ENCODE results near the gene GBF1.
A peak's percentile ranks its signal among the peaks of the same experiment; 100 is the strongest.

Gene GBF1

GRCh38 chr10:102384053-102384452 is 138.7 kb downstream of the GBF1 start:
- DNase-seq: peak in 2 of 10 donors; percentile 7 to 15
- intact Hi-C loops (cut with DNase I): no loop called here

GRCh38 chr10:102384606-102385429 is 139.5 kb downstream of the GBF1 start:
- peak in 2 of 10 donors; percentile 47 to 54 for DNase-seq
- intact Hi-C loops (cut with DNase I): no loop called here

GRCh38 chr10:102389894-102390293 is 144.6 kb downstream of the GBF1 start:
- intact Hi-C loops (cut with DNase I): loop anchor here (5.0 kb wide), 1 partner anchor 192 kb away; no protein-coding TSS in a partner anchor

DNA sequence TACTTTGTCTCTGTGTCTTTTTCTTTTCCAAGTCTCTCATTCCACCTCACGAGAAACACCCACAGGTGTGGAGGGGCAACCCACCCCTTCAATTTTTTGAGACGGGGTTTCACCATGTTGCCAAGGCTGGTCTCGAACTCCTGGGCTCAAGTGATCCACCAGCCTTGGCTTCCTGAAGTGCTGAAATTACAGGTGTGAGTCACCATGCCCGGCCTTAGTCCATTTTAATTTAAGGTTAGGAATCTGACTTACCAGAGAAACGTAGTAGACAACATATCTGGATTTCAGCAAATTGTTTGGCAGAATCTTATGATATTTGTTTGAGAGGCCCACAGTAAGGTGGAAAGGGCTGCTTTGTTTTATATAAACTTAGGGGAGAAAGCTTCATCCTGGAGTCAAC is 147.0 kb downstream of the GBF1 start:
- intact Hi-C loops (cut with DNase I): loop anchor here (5.0 kb wide), 1 partner anchor 190 kb away; no protein-coding TSS in a partner anchor
- peak in 3 of 10 donors; percentile 5 to 19 (median 16) for DNase-seq

More at GRCh38 chr10:102389894-102390293, 144.6 kb downstream of the GBF1 start:
- no peak for DNase-seq

DNA sequence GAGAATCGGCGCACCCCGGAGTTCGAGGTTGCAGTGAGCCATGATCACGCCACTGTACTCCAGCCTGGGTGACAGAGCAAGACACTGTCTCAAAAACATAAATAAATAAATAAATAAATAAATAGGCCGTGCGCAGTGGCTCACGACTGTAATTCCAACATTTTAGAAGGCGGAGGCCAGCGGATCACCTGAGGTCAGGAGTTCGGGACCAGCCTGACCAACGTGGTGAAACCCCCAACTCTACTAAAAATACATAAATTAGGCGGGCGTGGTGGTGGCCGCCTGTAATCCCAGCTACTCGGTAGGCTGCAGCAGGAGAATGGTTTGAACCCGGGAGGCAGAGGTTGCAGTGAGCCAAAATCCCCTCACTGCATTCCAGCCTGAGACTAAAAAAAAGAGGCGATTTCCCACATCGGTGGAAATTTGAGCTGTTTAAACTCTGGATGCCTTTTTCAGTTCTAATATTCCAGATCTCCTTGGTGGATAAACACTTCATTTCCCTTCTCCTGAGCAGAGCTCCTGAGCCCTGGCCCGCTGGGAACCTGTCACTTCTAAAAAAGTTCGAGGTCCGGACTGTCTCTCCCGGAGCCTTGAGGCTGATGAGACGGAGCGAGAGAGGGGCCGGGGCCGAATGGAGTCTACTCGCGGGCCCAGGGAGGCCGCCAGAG is 148.2 kb downstream of the GBF1 start:
- peak in 5 of 10 donors; percentile 11 to 96 (median 81) for DNase-seq
- intact Hi-C loops (cut with DNase I): loop anchor here (1.0 to 5.0 kb wide), 3 partner anchors 29 to 189 kb away; no protein-coding TSS in a partner anchor

- peak; percentile 69 to 97 (median 84) for DNase-seq
- intact Hi-C loops (cut with DNase I): loop anchor here (1.0 to 5.0 kb wide), 3 partner anchors 28 to 188 kb away; no protein-coding TSS in a partner anchor
Measured at GRCh38 chr10:102394079-102394800, 148.9 kb downstream of the GBF1 start.

DNA sequence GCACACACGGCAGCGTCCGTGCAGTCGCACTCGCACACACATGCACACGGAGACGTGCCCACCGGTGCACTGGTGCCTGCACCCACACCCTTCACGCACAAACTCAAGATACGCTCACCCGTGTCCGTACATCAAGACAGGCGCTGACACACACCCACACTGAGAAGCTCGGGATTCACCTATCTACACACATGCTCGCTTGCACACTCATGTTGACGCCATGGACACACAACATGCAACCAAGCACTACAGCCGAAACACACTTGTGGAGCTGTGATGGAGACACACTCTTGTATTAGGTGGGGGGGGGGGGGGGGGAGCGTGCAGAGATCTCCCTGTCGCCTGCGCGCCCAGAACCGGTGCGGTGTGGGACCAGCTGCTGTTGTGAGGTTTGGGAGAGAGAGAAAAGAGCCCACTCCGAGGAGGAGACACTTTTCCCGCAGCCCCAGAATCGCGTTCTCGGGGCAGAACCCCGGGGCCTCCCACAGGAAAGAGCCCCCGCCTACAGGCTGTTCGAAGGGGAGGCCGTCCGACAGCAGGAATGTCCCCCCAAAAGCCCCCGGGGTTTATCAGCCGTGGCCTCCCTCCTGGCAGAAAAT is 149.6 kb downstream of the GBF1 start:
- DNase-seq: peak in 3 of 10 donors; percentile 55 to 72 (median 70)
- intact Hi-C loops (cut with DNase I): loop anchor here (1.0 to 5.0 kb wide), 5 partner anchors 27 to 228 kb away; partner anchors contain the start of gene ELOVL3

- intact Hi-C loops (cut with DNase I): loop anchor here (2.0 to 5.0 kb wide), 3 partner anchors 83 to 228 kb away; partner anchors contain the start of gene ELOVL3
- DNase-seq: peak; percentile 65 to 97 (median 78)
Measured at GRCh38 chr10:102395400-102396316, 150.3 kb downstream of the GBF1 start, which contains the start of gene NFKB2. Gene NFKB2 (plus strand): TSS chr10:102395705. CDS start chr10:102395960, 255 bp downstream.

DNA sequence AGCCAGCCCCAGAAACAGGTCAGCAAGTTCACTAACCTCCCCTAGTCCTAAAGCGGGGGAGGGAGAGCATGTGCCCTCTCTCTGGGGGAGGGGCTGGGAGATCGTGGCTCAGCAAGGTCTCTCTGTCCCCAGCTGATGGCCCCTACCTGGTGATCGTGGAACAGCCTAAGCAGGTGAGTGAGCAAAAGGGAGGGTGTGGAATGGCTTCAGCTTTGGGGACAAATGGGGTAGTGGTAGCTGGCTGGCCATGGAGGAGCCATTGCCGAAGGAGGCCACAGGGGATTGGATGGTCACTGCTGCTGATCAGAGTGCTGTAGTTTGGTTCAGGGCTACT is 151.0 kb downstream of the GBF1 start:
- DNase-seq: peak in 3 of 10 donors; percentile 19 to 52 (median 51)
- intact Hi-C loops (cut with DNase I): loop anchor here (5.0 kb wide), 2 partner anchors 169 to 229 kb away; partner anchors contain the start of gene ELOVL3

DNA sequence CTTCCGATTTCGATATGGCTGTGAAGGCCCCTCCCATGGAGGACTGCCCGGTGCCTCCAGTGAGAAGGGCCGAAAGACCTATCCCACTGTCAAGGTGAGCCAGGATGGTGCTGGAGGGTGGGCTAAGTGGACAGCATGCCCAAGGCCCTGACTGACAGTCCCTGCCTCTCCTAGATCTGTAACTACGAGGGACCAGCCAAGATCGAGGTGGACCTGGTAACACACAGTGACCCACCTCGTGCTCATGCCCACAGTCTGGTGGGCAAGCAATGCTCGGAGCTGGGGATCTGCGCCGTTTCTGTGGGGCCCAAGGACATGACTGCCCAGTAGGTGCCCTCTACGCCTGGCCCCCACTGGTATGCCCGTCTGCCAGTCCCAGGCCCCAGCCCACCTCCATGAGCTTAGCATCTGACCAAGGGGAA is 151.4 kb downstream of the GBF1 start:
- intact Hi-C loops (cut with DNase I): loop anchor here (5.0 kb wide), 2 partner anchors 169 to 229 kb away; partner anchors contain the start of gene ELOVL3
- peak in 3 of 10 donors; percentile 42 to 83 (median 79) for DNase-seq

GRCh38 chr10:102397222-102398171 is 152.2 kb downstream of the GBF1 start:
- intact Hi-C loops (cut with DNase I): loop anchor here (5.0 kb wide), 2 partner anchors 170 to 230 kb away; partner anchors contain the start of gene ELOVL3
- DNase-seq: peak in 3 of 10 donors; percentile 30 to 58 (median 46)

- peak in 2 of 10 donors; percentile 70 to 73 for DNase-seq
- intact Hi-C loops (cut with DNase I): loop anchor here (5.0 kb wide), 2 partner anchors 171 to 231 kb away; partner anchors contain the start of gene ELOVL3
Measured at GRCh38 chr10:102398172-102399020, 153.1 kb downstream of the GBF1 start.

- peak; percentile 81 to 99 (median 90) for DNase-seq
- intact Hi-C loops (cut with DNase I): loop anchor here (5.0 kb wide), 2 partner anchors 172 to 232 kb away; partner anchors contain the start of gene ELOVL3
Measured at GRCh38 chr10:102399217-102400021, 154.1 kb downstream of the GBF1 start.

DNA sequence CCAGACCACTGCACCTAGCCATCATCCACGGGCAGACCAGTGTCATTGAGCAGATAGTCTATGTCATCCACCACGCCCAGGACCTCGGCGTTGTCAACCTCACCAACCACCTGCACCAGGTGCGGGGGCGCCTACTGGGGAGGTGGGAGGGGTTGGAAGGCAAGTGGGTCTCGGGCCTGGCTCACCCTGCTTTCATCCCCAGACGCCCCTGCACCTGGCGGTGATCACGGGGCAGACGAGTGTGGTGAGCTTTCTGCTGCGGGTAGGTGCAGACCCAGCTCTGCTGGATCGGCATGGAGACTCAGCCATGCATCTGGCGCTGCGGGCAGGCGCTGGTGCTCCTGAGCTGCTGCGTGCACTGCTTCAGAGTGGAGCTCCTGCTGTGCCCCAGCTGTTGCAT is 154.7 kb downstream of the GBF1 start:
- DNase-seq: peak in 1 of 10 donors; percentile 84
- intact Hi-C loops (cut with DNase I): no loop called here

DNA sequence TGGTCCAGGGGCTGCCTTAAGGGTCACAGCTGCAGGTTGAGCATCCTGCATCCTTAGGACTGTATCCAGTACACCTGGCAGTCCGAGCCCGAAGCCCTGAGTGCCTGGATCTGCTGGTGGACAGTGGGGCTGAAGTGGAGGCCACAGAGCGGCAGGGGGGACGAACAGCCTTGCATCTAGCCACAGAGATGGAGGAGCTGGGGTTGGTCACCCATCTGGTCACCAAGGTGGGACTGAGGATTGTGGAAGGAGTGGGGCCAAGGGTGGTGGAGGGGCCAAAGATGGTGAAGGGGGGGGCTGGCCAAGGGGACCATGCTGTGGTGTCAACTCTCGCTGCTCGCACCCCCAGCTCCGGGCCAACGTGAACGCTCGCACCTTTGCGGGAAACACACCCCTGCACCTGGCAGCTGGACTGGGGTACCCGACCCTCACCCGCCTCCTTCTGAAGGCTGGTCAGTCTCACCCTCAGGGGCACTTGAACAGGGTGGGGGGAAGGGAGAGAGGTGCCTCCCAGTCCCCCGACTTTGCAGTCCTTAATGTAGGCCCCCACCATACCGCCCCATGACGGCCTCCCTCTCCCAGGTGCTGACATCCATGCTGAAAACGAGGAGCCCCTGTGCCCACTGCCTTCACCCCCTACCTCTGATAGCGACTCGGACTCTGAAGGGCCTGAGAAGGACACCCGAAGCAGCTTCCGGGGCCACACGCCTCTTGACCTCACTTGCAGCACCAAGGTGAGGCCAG is 155.4 kb downstream of the GBF1 start:
- no peak for DNase-seq
- intact Hi-C loops (cut with DNase I): no loop called here

Data from posterior cingulate gyrus (tissue), 11 donors.